IPS-18c (cell line): ENCODE measurements around the gene NEUROG1.
"Not testable (repeated sequence)": the region's sequence is repeated elsewhere in the genome, so short reads cannot be mapped to it uniquely, and the experiment has no call there.

Experiments
- H3K4me3 ChIP-seq: 2 replicates; pipeline ENCODE4 v1.7.0; 2013; ENCODE audit warnings: low read depth, mild to moderate bottlenecking, low read length, moderate library complexity; ENCODE audit not compliant: insufficient read depth
- H3K9me3 ChIP-seq: one replicate; pipeline ENCODE4 v1.6.1; 2013; ENCODE audit warnings: mild to moderate bottlenecking, low read length, moderate library complexity; ENCODE audit not compliant: control insufficient read depth, insufficient read depth

The NEUROG1 gene

GRCh38 chr5:135545099-135545498 is 9.3 kb upstream of the NEUROG1 start:
- H3K4me3 ChIP-seq: peak overlapping the region; percentile 31; the same call in 1 of the 2 replicates
- no peaks in the 10 kb centered on the region for H3K9me3 ChIP-seq

- Histone ChIP-seq H3K4me3 (peak overlapping the region; percentile 34), H3K9me3 (no peaks in the 10 kb centered on the region)
Observed at GRCh38 chr5:135543485-135544304, 7.9 kb upstream of the NEUROG1 start.

- peaks cover 5% of the 10 kb centered on the region for H3K9me3 ChIP-seq
- H3K4me3 ChIP-seq: no peak overlapping the region
Observed at GRCh38 chr5:135543001-135543484, 7.3 kb upstream of the NEUROG1 start.

GRCh38 chr5:135541807-135542502 is 6.2 kb upstream of the NEUROG1 start:
- peaks cover 15% of the 10 kb centered on the region for H3K9me3 ChIP-seq
- no peak overlapping the region for H3K4me3 ChIP-seq

GRCh38 chr5:135539430-135540005 is 3.8 kb upstream of the NEUROG1 start:
- Histone ChIP-seq H3K9me3 (peaks cover 15% of the 10 kb centered on the region), H3K4me3 (no peak overlapping the region)

GRCh38 chr5:135538261-135538660 is 2.5 kb upstream of the NEUROG1 start:
- peaks cover 15% of the 10 kb centered on the region for H3K9me3 ChIP-seq
- no peak overlapping the region for H3K4me3 ChIP-seq

- H3K4me3 ChIP-seq: no peak overlapping the region
- peaks cover 15% of the 10 kb centered on the region for H3K9me3 ChIP-seq
Observed at GRCh38 chr5:135537745-135538144, 2.0 kb upstream of the NEUROG1 start.

- no peak overlapping the region for H3K4me3 ChIP-seq
- peaks cover 15% of the 10 kb centered on the region for H3K9me3 ChIP-seq
Observed at GRCh38 chr5:135537271-135537670, 1.5 kb upstream of the NEUROG1 start.

- peaks cover 15% of the 10 kb centered on the region for H3K9me3 ChIP-seq
- peak overlapping the region; percentile 35 for H3K4me3 ChIP-seq
Observed at GRCh38 chr5:135535420-135535819, 344 bp downstream of the NEUROG1 start.

GRCh38 chr5:135534609-135535419 is 950 bp downstream of the NEUROG1 start:
- Histone ChIP-seq H3K4me3 (peak overlapping the region; percentile 35), H3K9me3 (peaks cover 15% of the 10 kb centered on the region)

- Histone ChIP-seq H3K9me3 (peaks cover 15% of the 10 kb centered on the region), H3K4me3 (no peak overlapping the region)
Observed at GRCh38 chr5:135533794-135534193, 2.0 kb downstream of the NEUROG1 start.

- Histone ChIP-seq H3K9me3 (peaks cover 12% of the 10 kb centered on the region), H3K4me3 (no peak overlapping the region)
Observed at GRCh38 chr5:135533334-135533733, 2.4 kb downstream of the NEUROG1 start.

GRCh38 chr5:135529576-135529975 is 6.2 kb downstream of the NEUROG1 start:
- not testable (repeated sequence) for H3K9me3 ChIP-seq, H3K4me3 ChIP-seq

- Histone ChIP-seq H3K4me3 (no peak overlapping the region), H3K9me3 (no peaks in the 10 kb centered on the region)
Observed at GRCh38 chr5:135526924-135527323, 8.8 kb downstream of the NEUROG1 start.

GRCh38 chr5:135521964-135522363 is 13.8 kb downstream of the NEUROG1 start:
- Histone ChIP-seq H3K9me3 (no peaks in the 10 kb centered on the region), H3K4me3 (no peak overlapping the region)

GRCh38 chr5:135517631-135518030 is 18.1 kb downstream of the NEUROG1 start:
- Histone ChIP-seq H3K9me3 (peaks cover 3% of the 10 kb centered on the region), H3K4me3 (no peak overlapping the region)

- H3K9me3 ChIP-seq: peaks cover 3% of the 10 kb centered on the region
Observed at GRCh38 chr5:135514116-135514515, 21.6 kb downstream of the NEUROG1 start.

More at GRCh38 chr5:135514116-135514515, 21.6 kb downstream of the NEUROG1 start:
- H3K4me3 ChIP-seq: no peak overlapping the region
